ENCODE measurements around the gene C22orf15. TPM values are rescaled to one million over a fixed set of nuclear protein-coding genes. Genes with fewer than 3 reads are reported as not detected.

The C22orf15 gene
- total and polyA plus RNA-seq, 10 donors, result 0.29 to 1.4 (median 0.73) TPM; not detected in 3

- intact Hi-C loops (cut with DNase I; ENCODE audit: low total_unique reads), result no loop called here
- Histone ChIP-seq H3K4me1 (peaks cover 0 to 34% (median 8%) of the 10 kb centered on the region in 6 donors), H3K27ac (no peak overlapping the region), H3K36me3 (no peaks in the 10 kb centered on the region), H3K9me3 (no peaks in the 10 kb centered on the region), H3K4me3 (no peak overlapping the region), H3K27me3 (replicated peaks in 1 of 7) (no peaks in the 10 kb centered on the region)
- DNase-seq, result no peak
- 79 to 93% (median 92%) methylated on average over 13 to 14 of the region's 14 CpGs for WGBS, 5 donors
- TF ChIP-seq POLR2AphosphoS5 (IDR thresholded peaks at IDR 0.05) (no peak), CTCF (IDR thresholded peaks at IDR 0.05 in 8 of 11, conservative IDR thresholded peaks at IDR 0.05 in 3 of 11) (no peak), POLR2A (IDR thresholded peaks at IDR 0.05) (no peak)
Observed at GRCh38 chr22:23781511-23782183, 18.9 kb downstream of the C22orf15 start.

GRCh38 chr22:23782252-23782651 is 19.5 kb downstream of the C22orf15 start:
- TF ChIP-seq POLR2A (IDR thresholded peaks at IDR 0.05) (no peak), CTCF (IDR thresholded peaks at IDR 0.05 in 8 of 11, conservative IDR thresholded peaks at IDR 0.05 in 3 of 11) (no peak), POLR2AphosphoS5 (IDR thresholded peaks at IDR 0.05) (no peak)
- Histone ChIP-seq H3K4me3 (no peak overlapping the region), H3K4me1 (peaks cover 0 to 35% (median 9%) of the 10 kb centered on the region in 6 donors), H3K27ac (no peak overlapping the region), H3K27me3 (replicated peaks in 1 of 7) (no peaks in the 10 kb centered on the region), H3K9me3 (no peaks in the 10 kb centered on the region), H3K36me3 (no peaks in the 10 kb centered on the region)
- WGBS, 5 donors, result 83 to 94% (median 88%) methylated on average over 4 to 16 of the region's 16 CpGs
- intact Hi-C loops (cut with DNase I; ENCODE audit: low total_unique reads), result no loop called here
- no peak for DNase-seq

GRCh38 chr22:23782703-23783102 is 19.9 kb downstream of the C22orf15 start:
- 82 to 100% (median 100%) methylated on average over 1 of the region's 1 CpG for WGBS, 5 donors
- peaks cover under 1 to 40% (median 12%) of the 10 kb centered on the region in 6 donors for H3K4me1 ChIP-seq
- no peak overlapping the region for H3K4me3 ChIP-seq
- H3K36me3 ChIP-seq, result no peaks in the 10 kb centered on the region
- TF ChIP-seq POLR2AphosphoS5 (IDR thresholded peaks at IDR 0.05) (no peak), POLR2A (IDR thresholded peaks at IDR 0.05) (no peak), CTCF (IDR thresholded peaks at IDR 0.05 in 8 of 11, conservative IDR thresholded peaks at IDR 0.05 in 3 of 11) (no peak)
- H3K27me3 ChIP-seq (replicated peaks in 1 of 7), result no peaks in the 10 kb centered on the region
- DNase-seq, result no peak
- no peak overlapping the region for H3K27ac ChIP-seq
- H3K9me3 ChIP-seq, result no peaks in the 10 kb centered on the region
- intact Hi-C loops (cut with DNase I; ENCODE audit: low total_unique reads), result no loop called here

- peaks cover 9 to 48% (median 20%) of the 10 kb centered on the region in 6 donors for H3K4me1 ChIP-seq
- H3K4me3 ChIP-seq, result no peak overlapping the region
Observed at GRCh38 chr22:23783265-23784150, 20.7 kb downstream of the C22orf15 start.

More at GRCh38 chr22:23783265-23784150, 20.7 kb downstream of the C22orf15 start:
- Histone ChIP-seq H3K36me3 (peaks cover 0 to under 1% (median 0%) of the 10 kb centered on the region in 6 donors), H3K27me3 (replicated peaks in 1 of 7) (no peaks in the 10 kb centered on the region), H3K9me3 (no peaks in the 10 kb centered on the region), H3K27ac (peak overlapping the region in 1 of 8 donors; percentile 23)
- DNase-seq, result no peak
- TF ChIP-seq POLR2AphosphoS5 (IDR thresholded peaks at IDR 0.05), result no peak
- no peak for TF ChIP-seq POLR2A (IDR thresholded peaks at IDR 0.05)
- no peak for TF ChIP-seq CTCF (IDR thresholded peaks at IDR 0.05 in 8 of 11, conservative IDR thresholded peaks at IDR 0.05 in 3 of 11)
- WGBS, 5 donors, result 69 to 85% (median 78%) methylated on average over 10 to 15 of the region's 15 CpGs
- intact Hi-C loops (cut with DNase I; ENCODE audit: low total_unique reads), result no loop called here
